IMR-90 (cell line): ENCODE measurements around the gene C1QC. TPM values are rescaled to one million over a fixed set of nuclear protein-coding genes. Genes with fewer than 3 reads are reported as not detected.

Experiments
- ATAC-seq: fragments of 200-7000 bp; cut with Tn5 transposase; 2 replicates; pipeline ENCODE4 v1.9.1; 2020; ENCODE audit warnings: low read depth, mild to moderate bottlenecking, moderate library complexity
- BruUV-seq: library from RNA; stranded (reverse); fragments of 400-500 nt; replicated peaks from 2 replicates; lab custom pipeline; 2021; lab: Mats Ljungman, UMichigan
- CTCF ChIA-PET: fragments of 300-600 bp; formaldehyde crosslinking; extraction: SDS; loops from one replicate; lab custom pipeline; 2021; ENCODE audit warnings: antibody characterized with exemption; lab: Yijun Ruan, JAX
- POLR2A ChIA-PET: fragments of 300-600 bp; sonication (Branson Sonifier 250); formaldehyde crosslinking; loops from one replicate; lab custom pipeline; 2022; ENCODE audit warnings: antibody characterized with exemption; ENCODE audit not compliant: unreplicated experiment; lab: Charles Lee
- DNase-seq: peaks from one replicate; pipeline ENCODE4 v3.0.0; 2013
- H2AFZ ChIP-seq: replicated peaks from 2 replicates; pipeline ENCODE3; 2013; ENCODE audit warnings: low read length, mild to moderate bottlenecking; ENCODE audit not compliant: poor library complexity
- H2AK5ac ChIP-seq: 2 replicates; pipeline ENCODE4 v1.6.1; 2013; ENCODE audit warnings: low read depth, low read length, inconsistent platforms
- H2AK9ac ChIP-seq: replicated peaks from 2 replicates; pipeline ENCODE3; 2013; ENCODE audit warnings: mild to moderate bottlenecking, low read depth, low read length, moderate library complexity; ENCODE audit not compliant: poor library complexity
- H2BK120ac ChIP-seq: 2 replicates; pipeline ENCODE4 v1.6.1; 2013; ENCODE audit warnings: low read depth, low read length, inconsistent platforms
- H2BK15ac ChIP-seq: 3 replicates; pipeline ENCODE4 v1.6.1; 2013; ENCODE audit warnings: low read depth, low read length, inconsistent platforms
- H2BK20ac ChIP-seq: 2 replicates; pipeline ENCODE4 v1.6.1; 2013; ENCODE audit warnings: low read depth, mild to moderate bottlenecking, inconsistent platforms, low read length, moderate library complexity
- H2BK5ac ChIP-seq: 2 replicates; pipeline ENCODE4 v1.6.1; 2013; ENCODE audit warnings: mild to moderate bottlenecking, low read depth, low read length, inconsistent platforms; ENCODE audit not compliant: poor library complexity, severe bottlenecking
- H3K14ac ChIP-seq: replicated peaks from 2 replicates; pipeline ENCODE4 v1.6.1; 2013; ENCODE audit warnings: low read depth, low read length, inconsistent platforms
- H3K18ac ChIP-seq: 2 replicates; pipeline ENCODE4 v1.6.1; 2013; ENCODE audit warnings: low read depth, low read length, control low read depth
- H3K23ac ChIP-seq: 2 replicates; pipeline ENCODE4 v1.6.1; 2013; ENCODE audit warnings: low read depth, low read length, inconsistent platforms
- H3K27ac ChIP-seq: 2 replicates; pipeline ENCODE4 v1.5.1; 2013; ENCODE audit warnings: mild to moderate bottlenecking, control low read depth, low read length; ENCODE audit not compliant: insufficient read depth
- H3K27me3 ChIP-seq: 2 replicates; pipeline ENCODE4 v1.6.1; 2013; ENCODE audit warnings: low read length; ENCODE audit not compliant: control insufficient read depth, insufficient read depth
- H3K36me3 ChIP-seq: 2 replicates; pipeline ENCODE4 v1.6.1; 2013; ENCODE audit warnings: low read length, mixed read lengths; ENCODE audit not compliant: control insufficient read depth, insufficient read depth
- H3K4ac ChIP-seq: 2 replicates; pipeline ENCODE4 v1.6.1; 2013; ENCODE audit warnings: low read depth, low read length, inconsistent platforms
- H3K4me1 ChIP-seq: 2 replicates; pipeline ENCODE4 v1.6.1; 2013; ENCODE audit warnings: low read length, mixed read lengths; ENCODE audit not compliant: control insufficient read depth, insufficient read depth
- H3K4me2 ChIP-seq: 2 replicates; pipeline ENCODE4 v1.6.1; 2013; ENCODE audit warnings: low read depth, mild to moderate bottlenecking, control low read depth, low read length, moderate library complexity
- H3K4me3 ChIP-seq: 2 replicates; pipeline ENCODE4 v1.5.1; 2013; ENCODE audit warnings: low read depth, mild to moderate bottlenecking, control low read depth, low read length, moderate library complexity; ENCODE audit not compliant: insufficient read depth
- H3K56ac ChIP-seq: 2 replicates; pipeline ENCODE4 v1.6.1; 2013; ENCODE audit warnings: low read length, inconsistent platforms; ENCODE audit not compliant: insufficient read depth; ENCODE audit errors: extremely low read depth
- H3K79me1 ChIP-seq, 2 experiments: 2 replicates each; pipeline ENCODE4 v1.6.1; 2013; ENCODE audit warnings: low read length in 2 of 2, inconsistent platforms in 1 of 2, low read depth in 1 of 2
- H3K9ac ChIP-seq: 2 replicates; pipeline ENCODE4 v1.6.1; 2013; ENCODE audit warnings: low read depth, low read length, control low read depth
- H3K9me1 ChIP-seq: 2 replicates; pipeline ENCODE4 v1.6.1; 2013; ENCODE audit warnings: low read length, inconsistent platforms; ENCODE audit not compliant: insufficient read depth
- H3K9me3 ChIP-seq: 2 replicates; pipeline ENCODE4 v1.6.1; 2013; ENCODE audit warnings: low read length; ENCODE audit not compliant: control insufficient read depth, insufficient read depth
- H4K20me1 ChIP-seq: 2 replicates; pipeline ENCODE4 v1.6.1; 2013; ENCODE audit warnings: low read length, inconsistent platforms; ENCODE audit not compliant: insufficient read depth
- H4K5ac ChIP-seq: 2 replicates; pipeline ENCODE4 v1.6.1; 2013; ENCODE audit warnings: mild to moderate bottlenecking, low read depth, low read length, control low read depth
- H4K8ac ChIP-seq, 2 experiments: 2 replicates each; pipeline ENCODE4 v1.6.1; 2013; ENCODE audit warnings: low read depth in 2 of 2, low read length in 2 of 2, control low read depth in 1 of 2, inconsistent platforms in 1 of 2
- H4K91ac ChIP-seq: 2 replicates; pipeline ENCODE4 v1.6.1; 2013; ENCODE audit warnings: low read depth, low read length, inconsistent platforms; ENCODE audit not compliant: insufficient read depth
- BHLHE40 ChIP-seq: fragments of 150-350 bp; IDR thresholded peaks from 2 replicates; pipeline ENCODE4 v1.6.1; 2016; ENCODE audit warnings: mild to moderate bottlenecking, low read depth, low read length
- CEBPB ChIP-seq: IDR thresholded peaks from 2 replicates; pipeline ENCODE4 v1.6.1; 2012; ENCODE audit warnings: low read depth, low read length, improper control_type of control experiment
- CHD1 ChIP-seq: IDR thresholded peaks from 2 replicates; pipeline ENCODE4 v1.6.1; 2012; ENCODE audit warnings: low read depth, low read length, improper control_type of control experiment
- CTCF ChIP-seq: conservative IDR thresholded peaks from 2 replicates; pipeline ENCODE4 v1.5.1; 2012; ENCODE audit warnings: mild to moderate bottlenecking, low read depth, low read length, improper control_type of control experiment
- FOS ChIP-seq: fragments of 150-350 bp; IDR thresholded peaks from 2 replicates; pipeline ENCODE4 v1.6.1; 2016; ENCODE audit warnings: low read depth, low read length
- MAFK ChIP-seq: IDR thresholded peaks from 2 replicates; pipeline ENCODE4 v1.6.1; 2012; ENCODE audit warnings: low read depth, low read length, improper control_type of control experiment
- MAZ ChIP-seq: IDR thresholded peaks from 2 replicates; pipeline ENCODE4 v1.6.1; 2012; ENCODE audit warnings: low read depth, mild to moderate bottlenecking, low read length, improper control_type of control experiment, moderate library complexity, borderline replicate concordance
- MXI1 ChIP-seq: IDR thresholded peaks from 2 replicates; pipeline ENCODE4 v1.6.1; 2012; ENCODE audit warnings: low read depth, mild to moderate bottlenecking, low read length, moderate library complexity, borderline replicate concordance
- NFE2L2 ChIP-seq: fragments of 150-350 bp; IDR thresholded peaks from 2 replicates; pipeline ENCODE4 v1.6.1; 2016; ENCODE audit warnings: low read depth, mild to moderate bottlenecking, low read length
- POLR2A ChIP-seq: IDR thresholded peaks from 2 replicates; pipeline ENCODE4 v1.6.1; 2012; ENCODE audit warnings: mild to moderate bottlenecking, low read depth, low read length
- RAD21 ChIP-seq: IDR thresholded peaks from 2 replicates; pipeline ENCODE4 v1.6.1; 2012; ENCODE audit warnings: low read length, improper control_type of control experiment
- RCOR1 ChIP-seq: IDR thresholded peaks from 2 replicates; pipeline ENCODE4 v1.6.1; 2012; ENCODE audit warnings: mild to moderate bottlenecking, low read length, improper control_type of control experiment; ENCODE audit not compliant: insufficient replicate concordance
- RFX5 ChIP-seq: IDR thresholded peaks from 2 replicates; pipeline ENCODE4 v1.8.0; 2012; ENCODE audit warnings: low read depth, mild to moderate bottlenecking, low read length, moderate library complexity
- SMC3 ChIP-seq: fragments of 150-350 bp; IDR thresholded peaks from 2 replicates; pipeline ENCODE4 v1.6.1; 2016; ENCODE audit warnings: low read depth, mild to moderate bottlenecking, antibody characterized with exemption, low read length, moderate library complexity
- USF2 ChIP-seq: fragments of 150-350 bp; IDR thresholded peaks from 2 replicates; pipeline ENCODE4 v1.6.1; 2017; ENCODE audit warnings: mild to moderate bottlenecking, antibody characterized with exemption, low read length, low read depth
- WGBS, 2 experiments: methylation state at CpG; one replicate each; pipeline versions ENCODE4 v1.1.5 to v1.1.7; 2013; ENCODE audit warnings: missing lambda C conversion rate in 2 of 2; ENCODE audit not compliant: insufficient read length in 1 of 2; ENCODE audit errors: extremely low coverage in 2 of 2; 5-methylcytosine and 5-hydroxymethylcytosine counted together
- dilution Hi-C: fragments of 300-500 bp; cut with HindIII; formaldehyde crosslinking; loops from one replicate; pipeline ENCODE4 v1.14.3; 2018; ENCODE audit warnings: low sequenced_read_pairs; ENCODE audit not compliant: unreplicated experiment
- in situ Hi-C: fragments of 300-500 bp; cut with MboI; formaldehyde crosslinking; loops from 3 replicates; pipeline ENCODE4 v1.14.3; 2019; ENCODE audit warnings: low sequenced_read_pairs, inconsistent platforms, mixed read lengths
- intact Hi-C: fragments of 100-400 bp; cut with micrococcal nuclease; formaldehyde crosslinking; loops from 2 replicates; pipeline ENCODE4 v1.10.0; 2022
- polyA plus RNA-seq, 3 experiments: library from polyadenylated mRNA; depleted of rRNA; stranded (reverse); fragments of >200 nt; gene quantifications; 2 replicates each; pipeline ENCODE4 v1.2.3, GENCODE V29; 2012; ENCODE audit warnings: low replicate concordance in 1 of 3
- total RNA-seq: library from RNA; depleted of rRNA; stranded (reverse); fragments of >200 nt; gene quantifications from 2 replicates; pipeline ENCODE4 v1.2.3, GENCODE V29; 2012
- TF ChIP-seq, protein P1 (sequence below): fragments of 150-350 bp; IDR thresholded peaks from 2 replicates; pipeline ENCODE4 v1.6.1; 2016; ENCODE audit warnings: low read depth, mild to moderate bottlenecking, low read length, moderate library complexity, borderline replicate concordance

Gene C1QC
- total and polyA plus RNA-seq, 2 of the 4 experiments (the other 2 are of a cell fraction): not detected

DNA sequence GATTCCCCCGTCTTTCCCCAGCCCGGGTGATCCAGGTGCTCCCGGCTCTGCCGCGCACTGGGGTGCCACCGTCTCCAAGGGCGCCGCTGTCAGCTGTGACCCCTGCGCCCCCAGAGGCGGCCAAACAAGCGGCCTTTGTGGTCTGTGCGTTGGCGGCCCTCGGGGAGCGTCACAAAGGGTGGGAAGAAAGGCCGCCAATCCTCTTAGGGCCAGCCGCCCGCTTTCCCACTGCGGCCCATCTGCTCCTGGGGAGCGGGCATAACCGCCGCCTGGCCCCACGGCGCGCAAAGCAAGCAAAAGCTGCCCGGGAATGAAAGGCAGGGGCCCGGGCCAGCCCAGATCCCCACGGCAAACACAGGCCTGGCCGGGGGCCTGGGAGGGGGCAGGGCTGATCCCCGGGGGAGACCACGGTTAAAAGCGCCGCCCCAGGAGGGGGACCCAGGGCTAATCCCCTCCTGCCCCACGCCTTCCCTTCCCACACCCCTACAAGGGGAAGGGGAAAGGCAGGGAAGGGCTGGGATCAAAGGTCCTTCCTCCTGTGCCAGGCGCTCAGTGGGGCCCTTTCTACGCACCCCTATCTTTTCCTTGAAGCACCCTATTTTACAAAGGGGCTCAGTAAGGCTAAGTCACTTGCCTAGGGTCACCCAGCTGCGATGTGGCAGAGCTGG, 33.6 kb downstream of the C1QC start:
- TF ChIP-seq RAD21: no peak
- TF ChIP-seq MAZ: no peak
- TF ChIP-seq MXI1: no peak
- TF ChIP-seq RCOR1: no peak
- no peak for TF ChIP-seq FOS
- TF ChIP-seq CTCF: no peak
- TF ChIP-seq RFX5: no peak
- no peak for TF ChIP-seq SMC3
- no peak for TF ChIP-seq MAFK
- TF ChIP-seq BHLHE40: no peak
- no peak for TF ChIP-seq NFE2L2
- no peak for TF ChIP-seq USF2
- TF ChIP-seq CHD1: no peak
- no peak for TF ChIP-seq POLR2A
- no peak for TF ChIP-seq CEBPB
- TF ChIP-seq, protein P1, sequence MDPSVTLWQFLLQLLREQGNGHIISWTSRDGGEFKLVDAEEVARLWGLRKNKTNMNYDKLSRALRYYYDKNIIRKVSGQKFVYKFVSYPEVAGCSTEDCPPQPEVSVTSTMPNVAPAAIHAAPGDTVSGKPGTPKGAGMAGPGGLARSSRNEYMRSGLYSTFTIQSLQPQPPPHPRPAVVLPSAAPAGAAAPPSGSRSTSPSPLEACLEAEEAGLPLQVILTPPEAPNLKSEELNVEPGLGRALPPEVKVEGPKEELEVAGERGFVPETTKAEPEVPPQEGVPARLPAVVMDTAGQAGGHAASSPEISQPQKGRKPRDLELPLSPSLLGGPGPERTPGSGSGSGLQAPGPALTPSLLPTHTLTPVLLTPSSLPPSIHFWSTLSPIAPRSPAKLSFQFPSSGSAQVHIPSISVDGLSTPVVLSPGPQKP: no peak
- H3K9me1 ChIP-seq: no peaks in the 10 kb centered on the region; the same call in 1 of the 2 replicates
- H4K20me1 ChIP-seq: no peaks in the 10 kb centered on the region
- no peak overlapping the region for H2BK15ac ChIP-seq
- dilution Hi-C loops: no loop called here
- in situ Hi-C loops: no loop called here
- no peak overlapping the region for H2AK5ac ChIP-seq
- no peak overlapping the region for H3K23ac ChIP-seq
- no TSS peak for BruUV-seq
- H3K4ac ChIP-seq: no peak overlapping the region
- H2AFZ ChIP-seq: no peak overlapping the region
- H2AK9ac ChIP-seq: no peak overlapping the region
- H4K5ac ChIP-seq: no peak overlapping the region
- no peak for ATAC-seq
- ChIA-PET POLR2A (no interaction called here), CTCF (no interaction called here)
- no peaks in the 10 kb centered on the region for H3K79me1 ChIP-seq
- H3K36me3 ChIP-seq: no peaks in the 10 kb centered on the region
- no peak overlapping the region for H3K4me3 ChIP-seq
- H4K91ac ChIP-seq: no peak overlapping the region
- no peak overlapping the region for H2BK20ac ChIP-seq
- no peaks in the 10 kb centered on the region for H3K9me3 ChIP-seq
- H4K8ac ChIP-seq: no peak overlapping the region
- no peaks in the 10 kb centered on the region for H3K4me1 ChIP-seq
- H3K14ac ChIP-seq: no peak overlapping the region
- no peak overlapping the region for H3K27ac ChIP-seq
- H3K27me3 ChIP-seq: peaks cover 25% of the 10 kb centered on the region
- H3K4me2 ChIP-seq: no peak overlapping the region
- DNase-seq: no peak
- no peak overlapping the region for H2BK120ac ChIP-seq
- intact Hi-C loops: no loop called here
- 73% methylated on average over 3 of the region's 37 CpGs; no CpG with 5 or more reads in 1 of the 2 experiments for WGBS, 2 experiments
- no peak overlapping the region for H3K9ac ChIP-seq
- no peak overlapping the region for H3K56ac ChIP-seq
- no peak overlapping the region for H3K18ac ChIP-seq
- no peak overlapping the region for H2BK5ac ChIP-seq
